Activated CD4-positive, alpha-beta T cell treated with anti-CD3 and anti-CD28 coated beads, Interleukin-10, Interleukin-2, amounts not matched to agents 100 ng/mL and 50 ng/mL, durations not matched to agents 16 hours and 8 hours (primary cell): ENCODE measurements around the gene PTPRD.

ENCODE experiments used
- DNase-seq: peaks from one replicate; pipeline ENCODE4 v3.0.0-alpha.2; 2020

The PTPRD gene

GRCh38 chr9:8389531-8389930, 2223.3 kb downstream of the PTPRD start:
- DNase-seq, result no peak

DNA sequence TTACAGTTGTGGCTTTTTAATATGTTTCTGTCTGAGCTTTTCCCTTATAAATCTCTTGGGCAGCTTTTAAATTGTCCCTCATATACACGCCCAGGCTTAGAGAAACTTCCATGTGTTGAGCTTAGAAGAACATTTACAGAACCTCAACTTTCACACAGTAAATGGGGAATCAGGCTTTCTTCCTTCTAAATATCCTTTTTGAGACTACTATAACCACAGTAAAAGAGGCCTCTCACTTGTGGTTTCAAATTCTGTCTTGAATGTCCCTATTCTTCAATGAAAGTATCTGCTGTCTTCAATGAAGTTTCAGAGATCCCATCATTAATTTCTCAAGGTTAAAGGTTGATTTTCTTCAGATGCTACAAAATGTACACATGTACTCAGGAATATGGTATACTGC, 2224.7 kb downstream of the PTPRD start:
- no peak for DNase-seq

DNA sequence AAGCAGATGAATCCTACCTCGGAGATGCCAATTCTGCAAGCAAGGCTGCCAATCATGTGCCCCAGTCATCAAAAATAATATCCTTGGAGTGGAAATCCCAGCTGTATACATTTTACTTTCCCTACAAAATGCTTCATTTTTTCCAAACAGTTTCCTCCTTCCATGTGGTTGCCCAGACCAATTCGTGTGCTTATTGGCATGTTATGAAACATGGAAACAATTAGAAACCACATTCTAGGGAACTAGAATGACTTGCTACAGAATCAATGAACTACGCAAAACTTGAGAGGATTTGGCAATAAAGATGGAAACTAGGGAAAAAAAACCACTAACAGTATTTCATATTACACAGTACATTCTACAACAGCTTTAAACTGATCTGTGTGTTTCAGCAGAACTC, 2228.7 kb downstream of the PTPRD start:
- DNase-seq, result no peak

- no peak for DNase-seq
These were observed 2229.8 kb downstream of the PTPRD start for GRCh38 chr9:8382777-8383527.

DNA sequence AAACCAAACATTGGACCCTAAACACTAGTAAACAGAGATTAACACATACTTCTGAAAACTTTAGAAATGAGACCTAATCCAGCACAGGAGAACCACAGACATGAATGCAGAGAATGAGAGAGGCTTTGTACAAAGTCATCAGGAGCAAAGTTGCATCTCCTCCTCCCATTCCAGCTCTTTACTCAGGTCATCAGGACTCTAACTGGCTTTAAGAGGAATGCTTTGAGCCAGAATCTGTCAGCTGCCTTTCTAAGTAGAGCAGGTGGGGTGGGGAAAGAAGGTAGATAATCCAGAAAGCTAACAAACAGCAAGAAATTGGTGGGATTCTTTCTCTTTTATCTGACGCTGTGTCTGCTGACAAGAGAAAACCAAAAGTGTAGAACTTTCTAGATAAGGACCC, 2230.5 kb downstream of the PTPRD start:
- no peak for DNase-seq

GRCh38 chr9:8381601-8382000, 2231.2 kb downstream of the PTPRD start:
- no peak for DNase-seq

- no peak for DNase-seq
These were observed 2238.3 kb downstream of the PTPRD start for GRCh38 chr9:8374471-8374870.

- DNase-seq, result no peak
These were observed 2241.1 kb downstream of the PTPRD start for GRCh38 chr9:8371686-8372085.

GRCh38 chr9:8366161-8366926, 2246.5 kb downstream of the PTPRD start:
- DNase-seq, result peak; percentile 44

- peak; percentile 35 for DNase-seq
These were observed 2247.2 kb downstream of the PTPRD start for GRCh38 chr9:8365466-8366160.

DNA sequence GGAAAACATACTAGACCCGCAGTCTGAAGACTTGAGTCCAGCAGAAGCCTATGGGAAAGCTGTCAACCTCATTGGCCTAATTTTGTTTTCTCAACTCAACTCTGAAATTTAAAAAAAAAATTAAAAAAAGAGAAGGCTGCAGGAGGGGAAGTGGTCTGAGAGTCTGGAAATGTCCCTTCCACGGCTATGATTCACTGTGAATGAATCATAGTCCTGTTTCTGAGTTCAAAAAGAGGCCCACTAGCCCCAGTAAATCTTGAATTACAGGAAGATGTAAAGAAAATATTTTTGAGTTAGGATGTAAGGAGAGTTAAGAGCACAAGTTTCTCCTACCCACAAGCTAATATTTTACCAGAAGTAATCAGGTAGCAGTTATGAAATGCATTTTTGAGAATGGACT, 2247.8 kb downstream of the PTPRD start:
- DNase-seq, result peak; percentile 52

- no peak for DNase-seq
These were observed 2248.6 kb downstream of the PTPRD start for GRCh38 chr9:8364026-8364752.

GRCh38 chr9:8362250-8362649, 2250.6 kb downstream of the PTPRD start:
- no peak for DNase-seq

DNA sequence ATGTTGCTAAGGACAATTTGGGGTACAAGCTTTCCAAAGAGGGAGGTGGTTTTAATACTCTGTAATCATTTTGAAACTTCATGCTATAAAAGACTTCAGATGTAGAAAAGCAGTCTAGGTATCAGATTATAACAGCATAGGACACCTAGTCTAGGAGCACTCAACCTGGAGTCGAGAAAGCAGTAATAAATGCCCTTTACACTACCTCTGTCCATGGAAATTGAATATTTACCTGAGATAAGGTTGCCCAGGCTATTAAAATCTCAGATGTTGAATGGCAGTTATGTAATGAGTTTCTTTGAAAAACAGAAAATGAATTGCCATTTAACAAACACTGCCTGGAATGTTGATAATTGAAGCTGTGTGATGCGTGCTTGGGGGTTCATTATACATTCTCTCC, 2251.4 kb downstream of the PTPRD start:
- DNase-seq, result no peak

DNA sequence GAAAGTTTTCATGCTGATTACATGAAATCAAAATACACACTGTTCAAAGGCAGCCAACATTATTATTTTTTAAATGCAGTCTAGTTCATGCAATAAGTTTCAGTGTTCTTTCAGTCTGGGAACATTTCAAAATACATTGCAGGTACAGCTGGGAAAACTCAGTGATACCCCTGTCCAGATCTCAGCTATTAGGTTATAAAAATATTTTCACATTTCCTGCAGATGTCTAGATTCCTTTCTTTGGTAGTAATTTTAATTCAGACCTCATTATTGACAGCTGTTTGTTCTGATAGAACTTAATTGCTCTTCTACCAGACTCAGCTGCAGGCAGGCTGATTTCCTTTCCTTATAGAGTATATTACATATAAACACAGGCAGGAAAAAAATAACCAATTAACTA, 2256.4 kb downstream of the PTPRD start:
- no peak for DNase-seq

DNA sequence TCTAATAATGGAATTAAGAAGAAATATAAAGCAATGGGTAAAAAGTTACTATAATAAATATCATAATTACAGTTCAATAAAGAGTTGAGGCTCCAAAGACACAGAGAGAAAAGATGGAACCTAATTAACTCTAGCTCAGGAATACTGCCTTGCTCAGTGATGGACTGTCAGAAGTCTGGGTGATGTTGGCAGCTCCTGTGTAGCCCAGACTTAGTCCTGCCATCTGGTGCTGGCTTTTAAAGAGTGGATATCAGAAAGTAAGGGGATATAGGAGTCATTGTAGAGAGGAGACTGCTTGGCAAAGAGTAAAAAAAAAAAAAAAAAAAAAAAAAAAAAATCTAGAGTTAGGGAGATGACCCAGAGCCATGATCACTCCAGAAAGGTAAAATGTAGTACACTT, 2261.4 kb downstream of the PTPRD start:
- DNase-seq, result no peak

DNA sequence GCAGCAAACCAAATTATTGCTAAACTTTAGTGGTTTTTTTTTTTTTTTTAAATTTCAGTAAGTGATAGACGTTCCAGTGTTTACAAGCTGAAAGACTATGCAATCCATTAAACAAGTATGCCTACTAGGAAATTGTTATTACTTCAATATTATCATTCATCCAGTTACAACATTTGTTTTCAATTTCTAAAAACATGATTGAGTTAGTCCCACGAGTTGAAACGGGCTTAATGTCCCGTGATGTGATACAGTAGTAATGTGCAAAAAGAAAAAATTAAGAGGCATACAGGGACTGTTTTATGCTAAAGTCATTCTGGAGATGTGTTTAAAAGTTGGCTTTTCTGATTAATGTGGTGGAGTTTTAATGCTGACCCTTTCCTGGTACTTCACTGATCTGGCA, 2262.9 kb downstream of the PTPRD start:
- no peak for DNase-seq

- DNase-seq, result no peak
These were observed 2263.4 kb downstream of the PTPRD start for GRCh38 chr9:8349376-8349775.

GRCh38 chr9:8348756-8349155, 2264.0 kb downstream of the PTPRD start:
- DNase-seq, result no peak

GRCh38 chr9:8346296-8346695, 2266.5 kb downstream of the PTPRD start:
- no peak for DNase-seq

- no peak for DNase-seq
These were observed 2273.9 kb downstream of the PTPRD start for GRCh38 chr9:8338767-8339510.
